ENCODE measurements around the gene C19orf47.

C19orf47 gene

DNA sequence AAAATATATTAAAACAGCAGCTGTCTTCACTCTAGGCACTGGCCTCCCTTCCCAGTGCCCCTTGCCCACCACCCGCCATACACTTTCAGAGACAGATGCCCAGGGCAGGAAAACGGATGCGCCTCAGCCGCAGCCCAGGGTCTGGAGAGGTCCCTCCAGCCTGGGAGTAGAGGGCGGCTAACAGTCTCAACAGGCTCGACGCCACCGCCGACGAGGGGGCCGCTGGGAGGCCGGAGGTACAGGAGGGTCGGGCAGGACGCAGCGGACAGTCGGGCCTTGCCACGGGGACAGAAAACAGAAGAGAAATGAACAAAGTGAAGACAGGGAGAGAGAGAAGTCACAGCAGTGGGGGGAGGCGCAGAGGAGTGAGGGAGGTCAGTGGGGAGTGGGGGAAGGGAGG lies 27.1 kb downstream of the C19orf47 start:
- Mint-ChIP-seq H3K4me1 (no peaks in the 10 kb centered on the region), H3K27ac (no peak overlapping the region), H3K27me3 (no peaks in the 10 kb centered on the region), H3K9me3 (no peaks in the 10 kb centered on the region), H3K4me3 (no peak overlapping the region), H3K36me3 (peaks cover 12% of the 10 kb centered on the region)

DNA sequence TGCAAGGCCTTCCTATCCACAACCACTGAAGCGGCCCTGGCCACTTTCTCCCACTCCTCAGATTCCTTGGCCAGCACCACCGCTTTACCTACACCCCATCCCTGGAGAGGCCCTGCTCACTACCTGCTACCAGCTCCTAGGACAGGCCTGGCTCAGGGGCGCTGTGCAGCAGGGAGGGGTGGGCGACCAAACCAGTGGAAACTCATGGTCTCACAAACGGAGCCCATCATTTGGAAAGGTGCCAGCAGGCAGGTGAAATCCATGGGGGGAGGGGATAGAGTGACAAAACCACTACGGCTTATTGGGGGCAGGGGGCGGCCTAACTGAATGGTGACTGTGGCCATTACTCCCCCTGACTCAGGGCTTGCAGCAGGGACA lies 27.6 kb downstream of the C19orf47 start:
- no peak overlapping the region for H3K4me3 Mint-ChIP-seq

DNA sequence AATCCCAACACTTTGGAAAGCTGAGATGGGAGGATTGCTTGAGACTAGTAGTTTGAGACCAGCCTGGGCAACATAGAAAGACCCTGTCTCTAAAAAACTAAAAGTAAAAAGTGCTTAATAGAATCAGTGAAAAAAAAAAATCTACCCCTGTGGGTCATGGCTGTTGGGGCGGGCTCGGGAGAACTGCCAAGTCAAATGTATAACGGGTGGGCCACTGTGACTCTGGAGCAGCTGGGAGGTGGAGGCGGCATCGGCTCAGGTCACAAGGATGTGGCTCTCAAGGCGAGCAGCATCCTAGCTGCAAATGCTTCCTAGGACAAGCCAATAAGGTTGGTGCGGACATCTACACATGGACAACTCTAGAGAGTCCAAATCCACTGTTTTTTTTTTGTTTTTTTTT lies 30.9 kb downstream of the C19orf47 start:
- H3K36me3 Mint-ChIP-seq: peaks cover 4% of the 10 kb centered on the region
- H3K27ac Mint-ChIP-seq: no peak overlapping the region
- no peaks in the 10 kb centered on the region for H3K4me1 Mint-ChIP-seq
- H3K27me3 Mint-ChIP-seq: no peaks in the 10 kb centered on the region
- H3K4me3 Mint-ChIP-seq: no peak overlapping the region
- no peaks in the 10 kb centered on the region for H3K9me3 Mint-ChIP-seq

More for the DNA sequence above, 27.6 kb downstream of the C19orf47 start:
- Mint-ChIP-seq H3K4me1 (no peaks in the 10 kb centered on the region), H3K27ac (no peak overlapping the region), H3K36me3 (peaks cover 12% of the 10 kb centered on the region), H3K9me3 (no peaks in the 10 kb centered on the region), H3K27me3 (no peaks in the 10 kb centered on the region)

DNA sequence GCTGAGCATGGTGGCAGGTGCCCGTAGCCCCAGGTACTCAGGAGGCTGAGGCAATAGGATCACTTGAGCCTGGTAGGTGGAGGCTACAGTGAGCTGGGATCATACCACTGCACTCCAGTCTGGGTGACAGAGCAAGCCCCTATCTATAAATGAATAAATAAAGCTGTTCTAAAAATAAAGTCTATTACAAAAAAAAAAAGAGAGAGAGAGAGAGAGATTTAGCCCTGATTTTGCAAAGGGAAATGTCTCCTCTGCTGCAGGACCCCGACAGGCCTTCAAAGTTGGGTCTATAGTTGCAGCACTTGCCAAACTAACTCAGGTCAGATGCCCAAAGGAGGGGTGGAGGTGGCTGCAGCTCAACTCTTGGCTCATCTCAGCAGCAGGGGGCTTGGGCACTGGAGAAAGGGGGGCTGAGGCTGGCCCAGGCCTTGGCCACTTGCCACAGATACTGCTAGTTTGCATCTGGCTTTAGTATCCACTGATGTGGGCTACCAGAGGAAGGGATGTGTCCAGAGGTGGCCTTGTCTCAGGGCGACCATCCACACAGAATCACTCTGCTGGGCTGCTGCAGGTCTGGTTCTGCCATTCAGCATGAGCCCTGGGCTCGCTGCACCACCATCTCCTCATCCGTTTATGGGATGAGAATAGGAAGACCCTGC lies 32.3 kb downstream of the C19orf47 start:
- Mint-ChIP-seq H3K27me3 (no peaks in the 10 kb centered on the region), H3K4me1 (no peaks in the 10 kb centered on the region), H3K27ac (no peak overlapping the region), H3K36me3 (peaks cover 4% of the 10 kb centered on the region), H3K9me3 (no peaks in the 10 kb centered on the region), H3K4me3 (no peak overlapping the region)

DNA sequence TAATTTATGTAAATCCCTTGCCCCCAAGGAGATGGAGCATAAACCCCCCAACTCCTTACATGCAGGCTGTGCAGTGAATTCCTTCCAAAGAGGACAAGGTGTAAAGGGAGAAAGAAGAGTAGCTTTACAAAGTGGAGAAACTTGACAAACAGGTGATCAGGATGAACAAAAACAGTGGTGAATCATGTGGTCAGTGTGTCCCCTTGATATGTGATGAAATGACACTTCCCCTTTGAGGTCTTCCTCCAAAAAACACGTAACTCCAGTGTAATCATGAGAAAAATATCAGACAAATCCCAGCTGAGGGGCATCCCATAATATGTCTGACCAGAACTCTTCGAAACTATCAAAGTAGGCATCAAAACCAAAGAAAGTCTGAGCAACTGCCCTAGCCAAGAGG lies 33.5 kb downstream of the C19orf47 start:
- H3K36me3 Mint-ChIP-seq: no peaks in the 10 kb centered on the region
- H3K4me1 Mint-ChIP-seq: no peaks in the 10 kb centered on the region
- H3K27me3 Mint-ChIP-seq: no peaks in the 10 kb centered on the region
- H3K4me3 Mint-ChIP-seq: no peak overlapping the region
- no peak overlapping the region for H3K27ac Mint-ChIP-seq
- no peaks in the 10 kb centered on the region for H3K9me3 Mint-ChIP-seq

DNA sequence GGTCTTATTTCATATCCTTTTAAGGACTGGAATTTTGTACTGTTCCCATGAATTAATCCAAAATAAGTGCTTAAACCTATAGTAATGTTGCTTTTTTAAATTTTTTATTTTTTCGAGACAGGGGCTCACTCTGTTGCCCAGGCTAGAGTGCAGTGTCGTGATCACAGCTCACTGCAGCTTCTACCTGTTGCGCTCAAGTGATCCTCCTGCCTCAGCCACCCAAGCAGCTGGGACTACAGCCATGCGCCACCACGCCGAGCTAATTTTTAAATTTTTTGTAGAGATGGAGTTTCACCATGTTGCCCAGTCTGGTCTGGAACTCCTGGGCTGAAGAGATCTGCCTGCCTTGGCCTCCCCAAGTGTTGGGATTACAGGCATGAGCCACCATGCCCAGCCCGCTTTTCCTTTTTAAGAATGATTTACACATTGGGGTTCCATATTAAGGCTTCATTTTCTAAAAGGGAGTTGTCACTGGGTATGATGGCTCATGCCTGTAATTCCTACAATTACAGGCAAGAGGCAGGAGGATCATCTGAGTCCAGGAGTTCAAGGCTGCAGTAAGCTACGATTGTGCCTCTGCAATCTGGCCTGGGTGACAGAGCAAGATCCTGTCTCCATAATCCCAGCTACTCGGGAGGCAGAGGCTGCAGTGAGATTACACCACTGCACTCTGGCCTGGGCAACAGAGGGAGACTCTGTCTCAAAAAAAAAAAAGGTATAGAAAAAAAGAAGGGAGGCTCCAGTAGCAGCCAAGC lies 34.8 kb downstream of the C19orf47 start:
- Mint-ChIP-seq H3K4me1 (no peaks in the 10 kb centered on the region), H3K27ac (no peak overlapping the region), H3K4me3 (no peak overlapping the region), H3K27me3 (no peaks in the 10 kb centered on the region), H3K36me3 (no peaks in the 10 kb centered on the region), H3K9me3 (no peaks in the 10 kb centered on the region)

DNA sequence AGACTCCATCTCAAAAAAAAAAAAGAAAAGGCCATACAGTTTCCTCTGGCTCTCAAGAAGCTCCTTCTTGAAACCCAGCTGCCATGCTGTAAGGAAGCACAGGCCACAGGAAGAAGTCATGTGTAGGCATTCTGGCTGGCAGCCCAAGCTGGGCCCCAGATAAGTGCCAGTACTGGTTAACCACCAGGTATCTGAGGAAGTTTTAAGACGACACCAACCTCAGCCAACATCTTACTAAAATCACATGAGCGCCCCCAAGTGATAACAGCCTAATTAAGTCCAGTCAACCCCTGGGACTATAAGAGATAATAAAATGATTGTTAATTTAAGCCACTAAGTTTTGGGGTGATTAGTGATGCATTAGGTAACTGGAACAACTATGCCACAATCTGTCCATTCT lies 35.7 kb downstream of the C19orf47 start:
- Mint-ChIP-seq H3K27me3 (no peaks in the 10 kb centered on the region), H3K36me3 (no peaks in the 10 kb centered on the region), H3K4me1 (no peaks in the 10 kb centered on the region), H3K9me3 (no peaks in the 10 kb centered on the region), H3K4me3 (no peak overlapping the region), H3K27ac (no peak overlapping the region)

DNA sequence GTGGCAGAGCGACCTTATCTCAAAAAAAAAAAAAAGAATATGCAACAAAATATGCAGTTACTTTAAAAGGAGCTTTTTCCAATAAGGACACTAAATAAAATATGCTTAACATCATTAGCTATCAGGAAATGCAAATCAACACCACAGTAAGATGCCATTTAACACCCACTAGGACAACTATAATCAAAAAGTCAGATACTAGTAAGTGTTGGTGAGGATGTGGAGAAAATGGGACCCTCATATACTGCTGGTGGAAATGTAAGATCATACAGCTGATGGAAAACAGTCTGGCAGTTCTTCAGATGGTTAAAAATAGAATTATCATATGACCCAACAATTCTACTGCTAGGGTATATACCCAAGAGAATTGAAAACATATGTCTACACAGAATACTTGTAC lies 38.5 kb downstream of the C19orf47 start:
- Mint-ChIP-seq H3K27ac (no peak overlapping the region), H3K4me1 (peaks cover 3% of the 10 kb centered on the region), H3K27me3 (no peaks in the 10 kb centered on the region), H3K36me3 (no peaks in the 10 kb centered on the region), H3K4me3 (no peak overlapping the region), H3K9me3 (no peaks in the 10 kb centered on the region)

DNA sequence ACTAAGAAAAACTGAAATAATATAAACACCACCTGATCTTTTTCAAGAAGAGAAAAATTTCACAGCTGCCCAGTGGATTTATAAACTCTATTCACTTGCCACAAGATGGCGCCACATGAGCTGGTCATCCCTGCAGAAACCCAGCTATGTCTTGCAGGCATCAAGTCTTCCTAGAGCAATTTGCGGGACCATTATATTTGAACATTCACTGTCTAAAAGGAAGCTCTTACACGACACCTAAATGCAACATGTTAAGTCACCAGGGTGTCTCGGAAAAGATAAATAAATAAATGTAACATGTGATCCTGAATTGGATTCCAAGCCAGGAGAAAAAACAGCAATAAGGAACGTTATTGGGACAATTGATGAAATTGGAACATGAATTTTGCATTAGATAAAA lies 42.8 kb downstream of the C19orf47 start:
- Mint-ChIP-seq H3K4me3 (no peak overlapping the region), H3K36me3 (no peaks in the 10 kb centered on the region), H3K27me3 (no peaks in the 10 kb centered on the region), H3K27ac (no peak overlapping the region), H3K9me3 (no peaks in the 10 kb centered on the region), H3K4me1 (peaks cover 3% of the 10 kb centered on the region)

DNA sequence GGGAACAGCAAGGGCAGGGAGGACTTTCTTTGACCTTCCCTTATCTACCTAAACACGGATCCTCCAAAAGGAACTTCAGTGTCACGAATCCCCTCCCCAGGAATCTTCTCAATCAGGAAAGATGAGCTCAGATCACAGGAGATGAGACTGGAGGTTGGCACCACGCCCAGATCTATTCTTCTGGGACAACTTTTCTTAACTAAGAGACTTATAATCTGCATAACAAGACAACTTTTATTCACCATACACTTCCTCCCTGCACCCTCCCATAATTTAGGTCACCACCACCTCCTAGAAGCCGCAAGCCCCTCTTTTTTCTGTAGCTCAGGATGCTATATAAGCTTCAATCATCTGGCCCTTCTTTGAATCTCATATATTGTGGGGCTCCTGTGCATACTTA lies 43.9 kb downstream of the C19orf47 start:
- no peaks in the 10 kb centered on the region for H3K36me3 Mint-ChIP-seq
- H3K9me3 Mint-ChIP-seq: no peaks in the 10 kb centered on the region
- H3K27ac Mint-ChIP-seq: no peak overlapping the region
- no peaks in the 10 kb centered on the region for H3K27me3 Mint-ChIP-seq
- H3K4me3 Mint-ChIP-seq: no peak overlapping the region
- H3K4me1 Mint-ChIP-seq: peaks cover 3% of the 10 kb centered on the region

DNA sequence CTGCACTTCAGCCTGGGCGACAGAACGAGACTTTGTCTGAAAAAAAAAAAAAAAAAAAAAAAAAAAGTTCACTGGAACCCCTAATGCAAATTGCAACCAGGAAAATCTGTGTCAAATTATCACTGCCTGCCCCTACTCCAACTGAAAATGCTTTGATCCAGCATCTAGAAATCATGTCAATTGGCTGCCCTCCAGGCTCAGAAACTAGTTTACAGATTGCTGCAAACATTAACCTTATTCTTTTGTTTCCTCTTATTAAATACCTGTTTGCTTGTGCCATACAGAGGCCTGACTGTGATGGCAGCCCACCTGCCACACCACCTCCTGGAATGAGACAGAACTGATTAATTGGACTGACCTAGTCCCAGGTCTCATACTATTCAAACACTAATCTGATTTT lies 44.4 kb downstream of the C19orf47 start:
- no peaks in the 10 kb centered on the region for H3K36me3 Mint-ChIP-seq
- H3K9me3 Mint-ChIP-seq: no peaks in the 10 kb centered on the region
- H3K4me3 Mint-ChIP-seq: no peak overlapping the region
- no peaks in the 10 kb centered on the region for H3K27me3 Mint-ChIP-seq
- H3K27ac Mint-ChIP-seq: no peak overlapping the region
- peaks cover 3% of the 10 kb centered on the region for H3K4me1 Mint-ChIP-seq

DNA sequence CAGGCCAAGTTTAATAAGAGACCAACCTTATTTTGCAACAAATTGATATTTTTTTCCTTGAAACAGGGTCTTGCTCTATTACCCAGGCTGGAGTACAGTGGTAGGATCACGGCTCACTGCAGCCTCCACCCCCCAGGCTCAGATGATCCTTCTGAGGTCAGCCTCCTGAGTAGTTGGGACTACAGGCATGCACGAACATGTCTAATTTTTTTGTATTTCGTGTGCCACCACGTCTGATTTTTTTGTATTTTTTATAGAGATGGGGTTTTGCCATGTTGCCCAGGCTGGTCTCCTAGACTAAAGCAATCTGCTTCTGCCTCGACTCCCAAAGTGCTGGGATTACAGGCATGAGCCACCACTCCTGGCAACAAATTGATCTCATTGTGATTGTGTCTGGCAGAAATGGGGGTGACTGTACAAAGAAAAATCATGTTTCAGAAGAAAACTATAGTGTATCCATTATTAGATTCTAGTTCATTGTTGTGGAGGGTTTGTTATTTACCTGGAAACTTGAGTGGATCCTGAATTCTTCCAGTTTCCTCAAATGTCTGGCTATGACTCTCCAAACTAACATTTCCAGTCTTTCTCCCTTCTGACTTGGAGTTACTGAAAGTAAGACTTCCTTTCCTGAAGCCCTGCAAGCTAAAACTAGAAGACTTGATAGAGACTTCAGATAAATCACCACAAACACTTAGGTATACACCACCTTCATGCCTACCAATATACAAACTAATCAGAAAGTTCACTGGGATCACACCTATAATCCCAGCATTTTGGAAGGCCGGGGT lies 45.8 kb downstream of the C19orf47 start:
- H3K27ac Mint-ChIP-seq: no peak overlapping the region
- peaks cover 3% of the 10 kb centered on the region for H3K4me1 Mint-ChIP-seq
- H3K36me3 Mint-ChIP-seq: no peaks in the 10 kb centered on the region
- H3K9me3 Mint-ChIP-seq: no peaks in the 10 kb centered on the region
- no peaks in the 10 kb centered on the region for H3K27me3 Mint-ChIP-seq
- no peak overlapping the region for H3K4me3 Mint-ChIP-seq

DNA sequence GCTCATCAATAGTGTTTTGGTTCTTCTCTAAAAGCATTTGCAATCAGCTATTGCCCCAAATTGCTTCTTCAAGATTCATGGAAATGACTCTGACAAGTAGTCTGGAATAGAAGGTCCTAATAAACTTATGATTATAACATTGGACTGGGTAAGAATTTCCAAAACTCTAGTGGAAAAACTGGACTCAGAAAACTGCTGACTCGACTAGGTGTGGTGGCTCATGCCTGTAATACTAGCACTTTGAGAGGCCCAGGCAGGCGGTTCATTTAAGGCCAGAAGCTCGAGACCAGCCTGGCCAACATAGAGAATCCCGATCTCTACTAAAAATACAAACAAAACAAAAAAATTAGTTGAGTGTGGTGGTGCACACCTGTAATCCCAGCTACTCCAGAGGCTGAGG lies 47.5 kb downstream of the C19orf47 start:
- Mint-ChIP-seq H3K27me3 (no peaks in the 10 kb centered on the region), H3K9me3 (no peaks in the 10 kb centered on the region), H3K36me3 (no peaks in the 10 kb centered on the region), H3K27ac (no peak overlapping the region), H3K4me1 (peaks cover 3% of the 10 kb centered on the region), H3K4me3 (no peak overlapping the region)

DNA sequence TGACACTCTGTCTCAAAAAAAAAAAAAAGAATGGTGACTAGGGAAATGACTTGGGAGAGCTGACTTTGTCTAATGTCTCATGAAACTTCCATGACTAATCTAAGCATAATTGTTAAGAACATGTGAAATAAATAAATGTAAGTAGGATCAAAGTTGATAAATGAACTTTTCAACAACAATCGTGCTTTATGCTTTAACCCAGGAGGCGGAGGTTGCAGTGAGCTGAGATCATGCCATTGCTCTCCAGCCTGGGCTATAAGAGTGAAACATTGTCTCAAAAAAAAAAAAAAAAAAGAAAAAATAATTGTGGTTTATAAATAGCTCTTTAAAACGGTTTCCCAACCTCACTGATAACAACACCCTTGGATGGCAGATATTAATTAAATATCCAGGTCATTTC lies 50.2 kb downstream of the C19orf47 start:
- H3K4me1 Mint-ChIP-seq: no peaks in the 10 kb centered on the region
- H3K27me3 Mint-ChIP-seq: no peaks in the 10 kb centered on the region
- H3K4me3 Mint-ChIP-seq: no peak overlapping the region
- H3K36me3 Mint-ChIP-seq: no peaks in the 10 kb centered on the region
- H3K27ac Mint-ChIP-seq: no peak overlapping the region
- no peaks in the 10 kb centered on the region for H3K9me3 Mint-ChIP-seq

DNA sequence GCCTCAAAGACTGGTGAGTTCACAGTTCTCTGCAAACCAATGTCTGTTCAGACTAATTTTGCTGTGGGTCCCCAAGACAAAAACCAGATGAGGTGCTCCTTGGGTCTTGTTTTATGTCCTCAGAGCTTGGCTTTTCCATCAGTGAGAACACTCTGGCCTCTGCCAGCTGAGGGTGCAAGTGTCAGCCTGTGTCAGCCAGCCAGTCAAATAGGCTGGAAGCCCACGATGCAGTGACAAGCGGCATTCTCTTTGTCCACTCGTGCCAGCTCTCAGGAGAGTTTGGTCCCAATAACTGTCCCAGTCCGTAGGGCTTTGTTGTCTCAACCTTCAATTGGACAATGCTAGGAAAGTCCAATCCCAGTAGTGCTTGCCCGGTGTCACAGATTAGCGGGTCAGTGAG lies 53.6 kb downstream of the C19orf47 start:
- Mint-ChIP-seq H3K4me1 (no peaks in the 10 kb centered on the region), H3K27ac (no peak overlapping the region), H3K36me3 (no peaks in the 10 kb centered on the region), H3K27me3 (no peaks in the 10 kb centered on the region), H3K4me3 (no peak overlapping the region), H3K9me3 (no peaks in the 10 kb centered on the region)

DNA sequence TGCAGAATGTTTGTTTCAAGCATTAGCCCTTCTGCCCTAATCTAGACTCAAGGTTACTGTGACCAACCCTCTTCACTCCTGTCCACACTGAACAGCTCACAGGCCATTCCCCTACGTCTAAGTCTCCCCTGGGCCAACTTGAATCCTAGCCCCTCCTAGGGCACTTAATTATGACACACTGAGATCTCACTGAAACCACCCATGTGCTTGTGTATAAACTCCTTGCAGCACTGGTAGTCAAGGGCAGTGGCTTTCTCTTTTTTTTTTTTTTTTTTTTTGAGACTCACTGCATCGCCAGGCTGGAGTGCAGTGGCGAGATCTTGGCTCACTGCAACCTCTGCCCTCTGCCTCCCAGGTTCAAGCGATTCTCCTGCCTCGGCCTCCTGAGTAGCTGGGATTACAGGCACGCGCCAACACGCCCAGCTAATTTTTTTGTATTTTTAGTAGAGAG lies 61.2 kb downstream of the C19orf47 start:
- H3K27me3 Mint-ChIP-seq: no peaks in the 10 kb centered on the region
- H3K4me1 Mint-ChIP-seq: peaks cover 38% of the 10 kb centered on the region
- H3K27ac Mint-ChIP-seq: peak overlapping the region; percentile 66
- H3K36me3 Mint-ChIP-seq: no peaks in the 10 kb centered on the region
- peak overlapping the region; percentile 51 for H3K4me3 Mint-ChIP-seq
- no peaks in the 10 kb centered on the region for H3K9me3 Mint-ChIP-seq

Measured in activated naive CD4-positive, alpha-beta T cell treated with anti-CD3 and anti-CD28 coated beads, Interleukin-2, amount 50 U/mL, for 24 hours (primary cell).